K562 (cell line): Measurements from ENCODE around the gene IMPA2. TPM values are rescaled to one million over a fixed set of nuclear protein-coding genes. Genes with fewer than 3 reads are reported as not detected.

Source experiments
- DDX20 ChIP-seq: fragments of 450-650 bp; IDR thresholded peaks from 2 replicates; pipeline ENCODE4 v1.6.1; 2016; ENCODE audit warnings: missing genetic modification characterization, low read depth, mild to moderate bottlenecking, missing compliant biosample characterization, moderate library complexity
- FOS ChIP-seq: IDR thresholded peaks from 3 replicates; pipeline ENCODE4 v1.6.1; 2011; ENCODE audit not compliant: insufficient read length; ENCODE audit errors: extremely low read depth
- FOXM1 ChIP-seq, 2 experiments: fragments of 450-650 bp in 1 of 2; sonication (generic) in 1 of 2; formaldehyde crosslinking in 1 of 2; IDR thresholded peaks; 2 replicates each; pipeline versions ENCODE4 v1.6.1 to v1.9.0; 2017 to 2022; ENCODE audit warnings: low read depth in 2 of 2, mild to moderate bottlenecking in 2 of 2, missing genetic modification reagents in 1 of 2, moderate library complexity in 1 of 2
- JUND ChIP-seq, 2 experiments: IDR thresholded peaks; 2 replicates in 1 of 2; 3 replicates in 1 of 2; pipeline ENCODE4 v1.6.1; 2011; ENCODE audit warnings: borderline replicate concordance in 2 of 2, low read depth in 2 of 2, low read length in 2 of 2, improper control_type of control experiment in 1 of 2, missing biosample characterization in 1 of 2, missing genetic modification characterization in 1 of 2, missing genetic modification reagents in 1 of 2
- MAFK ChIP-seq: IDR thresholded peaks from 2 replicates; pipeline ENCODE4 v1.6.1; 2011; ENCODE audit warnings: low read length, improper control_type of control experiment
- MCM5 ChIP-seq: fragments of 450-650 bp; IDR thresholded peaks from 2 replicates; pipeline ENCODE4 v1.6.1; 2016; ENCODE audit warnings: low read depth
- NUFIP1 ChIP-seq: fragments of 450-650 bp; IDR thresholded peaks from 2 replicates; pipeline ENCODE4 v1.6.1; 2018; ENCODE audit not compliant: partially characterized antibody
- POLR2A ChIP-seq: fragments of 450-650 bp; conservative IDR thresholded peaks from 2 replicates; pipeline ENCODE4 v1.6.1; 2016
- POLR2G ChIP-seq: fragments of 200-400 bp; formaldehyde crosslinking; IDR thresholded peaks from 2 replicates; pipeline ENCODE4 v1.6.1; 2017; ENCODE audit warnings: low read depth, mild to moderate bottlenecking, antibody characterized with exemption, low read length, moderate library complexity
- POLR3A ChIP-seq: IDR thresholded peaks from 2 replicates; pipeline ENCODE4 v1.6.1; 2011; ENCODE audit warnings: borderline replicate concordance, mild to moderate bottlenecking, moderate library complexity; ENCODE audit not compliant: insufficient read length, insufficient read depth; ENCODE audit errors: extremely low read depth
- RAD21 ChIP-seq, 2 experiments: fragments of 250-450 bp in 1 of 2; fragments of 450-650 bp in 1 of 2; sonication (Bioruptor Pico) in 1 of 2; formaldehyde crosslinking in 1 of 2; IDR thresholded peaks in 1 of 2; conservative IDR thresholded peaks in 1 of 2; 2 replicates each; pipeline versions ENCODE4 v1.4.0 to v1.8.0; 2020 to 2022; ENCODE audit warnings: mild to moderate bottlenecking in 2 of 2, moderate library complexity in 1 of 2
- ZKSCAN1 ChIP-seq: fragments of 150-350 bp; IDR thresholded peaks from 2 replicates; pipeline ENCODE4 v1.6.1; 2016; ENCODE audit warnings: low read depth, low read length
- ZNF124 ChIP-seq: sonication (generic); formaldehyde crosslinking; IDR thresholded peaks from 2 replicates; pipeline ENCODE4 v1.8.1; 2022; ENCODE audit warnings: missing genetic modification reagents
- polyA plus RNA-seq, 8 experiments: library from polyadenylated mRNA; depleted of rRNA in 4 of 8; stranded (reverse) in 5 of 8; unstranded in 3 of 8; fragments of >200 nt; fragmentation: Nextera tagmentation in 2 of 8; fragmentation: Illumina TruSeq in 1 of 8; extraction: Ambion mirVana in 2 of 8; extraction: Trizol in 1 of 8; gene quantifications; 2 replicates each; pipeline versions ENCODE4 v1.2.1 to v1.2.3, GENCODE V29; 2011 to 2014; ENCODE audit warnings: inconsistent platforms in 1 of 8, missing spikeins in 1 of 8
- total RNA-seq, 7 experiments: library from RNA; depleted of rRNA in 6 of 7; stranded (reverse); fragments of >200 nt in 6 of 7; fragmentation: Illumina TruSeq in 2 of 7; extraction: Trizol in 2 of 7; gene quantifications; 2 replicates each; pipeline versions ENCODE4 v1.2.1 to v1.2.3, GENCODE V29; 2011 to 2021; ENCODE audit warnings: low replicate concordance in 1 of 7
- TF ChIP-seq, protein P1 (sequence below), 2 experiments: IDR thresholded peaks; 2 replicates each; pipeline ENCODE4 v1.6.1; 2012; ENCODE audit warnings: improper control_type of control experiment in 2 of 2, low read depth in 2 of 2, low read length in 2 of 2, borderline replicate concordance in 1 of 2
- TF ChIP-seq, protein P2 (sequence below): fragments of 250-450 bp; sonication (Bioruptor Pico); IDR thresholded peaks from 2 replicates; pipeline ENCODE4 v1.5.0; 2021; ENCODE audit warnings: mild to moderate bottlenecking, borderline replicate concordance
- TF ChIP-seq, protein P3 (sequence below), 2 experiments: fragments of 450-650 bp in 1 of 2; IDR thresholded peaks; 2 replicates each; pipeline ENCODE4 v1.6.1; 2011 to 2017; ENCODE audit warnings: low read depth in 2 of 2, antibody characterized with exemption in 1 of 2, borderline replicate concordance in 1 of 2, low read length in 1 of 2, mild to moderate bottlenecking in 1 of 2, mixed read lengths in 1 of 2; ENCODE audit not compliant: control insufficient read depth in 1 of 2

Gene IMPA2
- total and polyA plus RNA-seq, 9 of the 15 experiments (the other 6 are each of a cell fraction or from before 2014, with no cell fraction given), result 0.62 to 11.3 (median 5.7) TPM

DNA sequence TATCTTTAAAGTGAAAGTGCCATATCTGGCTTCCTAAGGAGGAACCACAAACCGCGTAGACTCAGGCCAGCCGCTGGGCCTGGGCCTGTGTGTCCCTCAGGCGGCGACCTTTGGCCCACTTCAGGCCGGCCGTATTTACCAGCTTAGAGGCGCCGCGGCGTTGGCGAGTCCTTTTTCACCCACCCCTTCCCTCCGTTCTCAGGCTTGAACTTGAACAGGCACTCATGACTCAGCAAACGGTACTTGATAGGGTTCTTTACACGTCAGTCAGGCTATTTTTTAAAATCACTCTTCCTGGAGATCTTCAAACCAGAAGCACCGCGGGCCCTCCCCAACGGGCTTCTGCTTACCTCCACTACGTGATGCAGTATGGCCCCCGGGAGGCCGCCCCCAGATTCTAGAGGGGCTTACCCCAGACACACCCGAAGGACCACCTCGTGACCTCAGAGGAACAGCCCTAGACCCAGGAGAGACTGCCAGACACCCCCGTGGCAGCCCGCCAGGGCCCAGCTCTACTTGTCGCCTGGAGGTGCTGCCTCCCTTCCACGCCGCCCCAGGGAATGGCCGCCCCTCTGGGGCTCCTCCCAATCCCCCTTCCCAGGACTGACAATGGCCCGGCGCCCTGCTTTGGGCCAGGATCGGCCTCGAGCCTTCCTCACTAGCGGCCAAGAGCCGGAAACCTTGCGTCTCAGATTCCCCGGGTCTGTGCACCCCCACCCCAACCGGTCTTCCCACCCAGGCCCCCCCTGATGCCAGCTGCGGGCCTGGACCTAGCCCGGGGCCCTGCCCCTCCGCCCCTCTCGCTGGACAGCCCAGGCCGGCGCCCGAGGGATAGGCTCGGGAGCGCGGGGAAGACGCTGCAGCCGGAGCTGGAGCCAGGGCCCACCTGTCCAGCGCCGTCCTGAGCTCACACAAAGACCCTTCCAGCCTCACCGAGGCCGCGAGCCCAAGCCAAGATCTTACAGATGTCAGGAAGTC, 33.8 kb upstream of the IMPA2 start (continued):
- peak; percentile 83 for TF ChIP-seq JUND (IDR thresholded peaks at IDR 0.05; ENCODE audit: borderline replicate concordance, low read depth, low read length)
- peak; percentile 73; the same call in 1 of the 3 replicates for TF ChIP-seq JUND (tag; IDR thresholded peaks at IDR 0.05; ENCODE audit: borderline replicate concordance, low read depth, low read length)
- TF ChIP-seq FOS, result peak; percentile 39
- TF ChIP-seq, protein P1, sequence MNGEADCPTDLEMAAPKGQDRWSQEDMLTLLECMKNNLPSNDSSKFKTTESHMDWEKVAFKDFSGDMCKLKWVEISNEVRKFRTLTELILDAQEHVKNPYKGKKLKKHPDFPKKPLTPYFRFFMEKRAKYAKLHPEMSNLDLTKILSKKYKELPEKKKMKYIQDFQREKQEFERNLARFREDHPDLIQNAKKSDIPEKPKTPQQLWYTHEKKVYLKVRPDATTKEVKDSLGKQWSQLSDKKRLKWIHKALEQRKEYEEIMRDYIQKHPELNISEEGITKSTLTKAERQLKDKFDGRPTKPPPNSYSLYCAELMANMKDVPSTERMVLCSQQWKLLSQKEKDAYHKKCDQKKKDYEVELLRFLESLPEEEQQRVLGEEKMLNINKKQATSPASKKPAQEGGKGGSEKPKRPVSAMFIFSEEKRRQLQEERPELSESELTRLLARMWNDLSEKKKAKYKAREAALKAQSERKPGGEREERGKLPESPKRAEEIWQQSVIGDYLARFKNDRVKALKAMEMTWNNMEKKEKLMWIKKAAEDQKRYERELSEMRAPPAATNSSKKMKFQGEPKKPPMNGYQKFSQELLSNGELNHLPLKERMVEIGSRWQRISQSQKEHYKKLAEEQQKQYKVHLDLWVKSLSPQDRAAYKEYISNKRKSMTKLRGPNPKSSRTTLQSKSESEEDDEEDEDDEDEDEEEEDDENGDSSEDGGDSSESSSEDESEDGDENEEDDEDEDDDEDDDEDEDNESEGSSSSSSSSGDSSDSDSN (IDR thresholded peaks at IDR 0.05; ENCODE audit: borderline replicate concordance in 1 of 2, low read depth in 2 of 2, low read length in 2 of 2), result peak; percentile 52 to 81; a peak in 2 of 4 replicates
- TF ChIP-seq MAFK, result peak; percentile 99
- TF ChIP-seq ZNF124 (CRISPR knock-in tag), result no peak
- TF ChIP-seq, protein P2, sequence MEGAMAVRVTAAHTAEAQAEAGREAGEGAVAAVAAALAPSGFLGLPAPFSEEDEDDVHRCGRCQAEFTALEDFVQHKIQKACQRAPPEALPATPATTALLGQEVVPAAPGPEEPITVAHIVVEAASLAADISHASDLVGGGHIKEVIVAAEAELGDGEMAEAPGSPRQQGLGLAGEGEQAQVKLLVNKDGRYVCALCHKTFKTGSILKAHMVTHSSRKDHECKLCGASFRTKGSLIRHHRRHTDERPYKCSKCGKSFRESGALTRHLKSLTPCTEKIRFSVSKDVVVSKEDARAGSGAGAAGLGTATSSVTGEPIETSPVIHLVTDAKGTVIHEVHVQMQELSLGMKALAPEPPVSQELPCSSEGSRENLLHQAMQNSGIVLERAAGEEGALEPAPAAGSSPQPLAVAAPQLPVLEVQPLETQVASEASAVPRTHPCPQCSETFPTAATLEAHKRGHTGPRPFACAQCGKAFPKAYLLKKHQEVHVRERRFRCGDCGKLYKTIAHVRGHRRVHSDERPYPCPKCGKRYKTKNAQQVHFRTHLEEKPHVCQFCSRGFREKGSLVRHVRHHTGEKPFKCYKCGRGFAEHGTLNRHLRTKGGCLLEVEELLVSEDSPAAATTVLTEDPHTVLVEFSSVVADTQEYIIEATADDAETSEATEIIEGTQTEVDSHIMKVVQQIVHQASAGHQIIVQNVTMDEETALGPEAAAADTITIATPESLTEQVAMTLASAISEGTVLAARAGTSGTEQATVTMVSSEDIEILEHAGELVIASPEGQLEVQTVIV (CRISPR knock-in tag), result no peak
- no peak for TF ChIP-seq MCM5
- peak in 1 of 2 experiments; percentile 36; a peak in 1 of 4 replicates for TF ChIP-seq RAD21 (CRISPR knock-in tag; conservative IDR thresholded peaks at IDR 0.05 in 1 of 2, IDR thresholded peaks at IDR 0.05 in 1 of 2)
- no peak for TF ChIP-seq NUFIP1
- TF ChIP-seq, protein P3, sequence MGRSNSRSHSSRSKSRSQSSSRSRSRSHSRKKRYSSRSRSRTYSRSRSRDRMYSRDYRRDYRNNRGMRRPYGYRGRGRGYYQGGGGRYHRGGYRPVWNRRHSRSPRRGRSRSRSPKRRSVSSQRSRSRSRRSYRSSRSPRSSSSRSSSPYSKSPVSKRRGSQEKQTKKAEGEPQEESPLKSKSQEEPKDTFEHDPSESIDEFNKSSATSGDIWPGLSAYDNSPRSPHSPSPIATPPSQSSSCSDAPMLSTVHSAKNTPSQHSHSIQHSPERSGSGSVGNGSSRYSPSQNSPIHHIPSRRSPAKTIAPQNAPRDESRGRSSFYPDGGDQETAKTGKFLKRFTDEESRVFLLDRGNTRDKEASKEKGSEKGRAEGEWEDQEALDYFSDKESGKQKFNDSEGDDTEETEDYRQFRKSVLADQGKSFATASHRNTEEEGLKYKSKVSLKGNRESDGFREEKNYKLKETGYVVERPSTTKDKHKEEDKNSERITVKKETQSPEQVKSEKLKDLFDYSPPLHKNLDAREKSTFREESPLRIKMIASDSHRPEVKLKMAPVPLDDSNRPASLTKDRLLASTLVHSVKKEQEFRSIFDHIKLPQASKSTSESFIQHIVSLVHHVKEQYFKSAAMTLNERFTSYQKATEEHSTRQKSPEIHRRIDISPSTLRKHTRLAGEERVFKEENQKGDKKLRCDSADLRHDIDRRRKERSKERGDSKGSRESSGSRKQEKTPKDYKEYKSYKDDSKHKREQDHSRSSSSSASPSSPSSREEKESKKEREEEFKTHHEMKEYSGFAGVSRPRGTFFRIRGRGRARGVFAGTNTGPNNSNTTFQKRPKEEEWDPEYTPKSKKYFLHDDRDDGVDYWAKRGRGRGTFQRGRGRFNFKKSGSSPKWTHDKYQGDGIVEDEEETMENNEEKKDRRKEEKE (IDR thresholded peaks at IDR 0.05; ENCODE audit: borderline replicate concordance in 1 of 2, control insufficient read depth in 1 of 2, low read depth in 2 of 2, low read length in 1 of 2), result 0 out of 4 replicates have a peak, but pooled peaks of 1 of the 2 experiments have one; percentile 58
- peak; percentile 83 for TF ChIP-seq POLR2A
- TF ChIP-seq POLR3A, result no peak
- TF ChIP-seq FOXM1 (IDR thresholded peaks at IDR 0.05; ENCODE audit: low read depth), result peak; percentile 84
- no peak for TF ChIP-seq FOXM1 (CRISPR knock-in tag; IDR thresholded peaks at IDR 0.05; ENCODE audit: low read depth)
- TF ChIP-seq ZKSCAN1, result peak; percentile 80
- TF ChIP-seq POLR2G, result peak; percentile 82
- no peak for TF ChIP-seq DDX20 (tag)
